ENCODE measurements around the gene OPCML. TPM values are rescaled to one million over a fixed set of nuclear protein-coding genes. Genes with fewer than 3 reads are reported as not detected.

OPCML gene
- total RNA-seq, 1 donor from 2014 or later = not detected

GRCh38 chr11:132957881-132958280 lies 574.4 kb downstream of the OPCML start:
- H3K4me3 Mint-ChIP-seq = no peak overlapping the region
- no peak overlapping the region for H3K27ac Mint-ChIP-seq
- H3K9me3 Mint-ChIP-seq = no peaks in the 10 kb centered on the region
- ATAC-seq (ENCODE audit: low read depth) (no peak), DNase-seq (no peak)
- intact Hi-C loops (cut with micrococcal nuclease) = no loop called here
- POLR2A ChIA-PET = no interaction called here
- CTCF ChIA-PET = no interaction called here
- no peaks in the 10 kb centered on the region for H3K27me3 Mint-ChIP-seq
- TF ChIP-seq, protein P1, sequence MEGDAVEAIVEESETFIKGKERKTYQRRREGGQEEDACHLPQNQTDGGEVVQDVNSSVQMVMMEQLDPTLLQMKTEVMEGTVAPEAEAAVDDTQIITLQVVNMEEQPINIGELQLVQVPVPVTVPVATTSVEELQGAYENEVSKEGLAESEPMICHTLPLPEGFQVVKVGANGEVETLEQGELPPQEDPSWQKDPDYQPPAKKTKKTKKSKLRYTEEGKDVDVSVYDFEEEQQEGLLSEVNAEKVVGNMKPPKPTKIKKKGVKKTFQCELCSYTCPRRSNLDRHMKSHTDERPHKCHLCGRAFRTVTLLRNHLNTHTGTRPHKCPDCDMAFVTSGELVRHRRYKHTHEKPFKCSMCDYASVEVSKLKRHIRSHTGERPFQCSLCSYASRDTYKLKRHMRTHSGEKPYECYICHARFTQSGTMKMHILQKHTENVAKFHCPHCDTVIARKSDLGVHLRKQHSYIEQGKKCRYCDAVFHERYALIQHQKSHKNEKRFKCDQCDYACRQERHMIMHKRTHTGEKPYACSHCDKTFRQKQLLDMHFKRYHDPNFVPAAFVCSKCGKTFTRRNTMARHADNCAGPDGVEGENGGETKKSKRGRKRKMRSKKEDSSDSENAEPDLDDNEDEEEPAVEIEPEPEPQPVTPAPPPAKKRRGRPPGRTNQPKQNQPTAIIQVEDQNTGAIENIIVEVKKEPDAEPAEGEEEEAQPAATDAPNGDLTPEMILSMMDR (IDR thresholded peaks at IDR 0.05) = no peak
- H3K4me1 Mint-ChIP-seq = no peaks in the 10 kb centered on the region
- no peaks in the 10 kb centered on the region for H3K36me3 Mint-ChIP-seq (ENCODE audit: low read depth)

DNA sequence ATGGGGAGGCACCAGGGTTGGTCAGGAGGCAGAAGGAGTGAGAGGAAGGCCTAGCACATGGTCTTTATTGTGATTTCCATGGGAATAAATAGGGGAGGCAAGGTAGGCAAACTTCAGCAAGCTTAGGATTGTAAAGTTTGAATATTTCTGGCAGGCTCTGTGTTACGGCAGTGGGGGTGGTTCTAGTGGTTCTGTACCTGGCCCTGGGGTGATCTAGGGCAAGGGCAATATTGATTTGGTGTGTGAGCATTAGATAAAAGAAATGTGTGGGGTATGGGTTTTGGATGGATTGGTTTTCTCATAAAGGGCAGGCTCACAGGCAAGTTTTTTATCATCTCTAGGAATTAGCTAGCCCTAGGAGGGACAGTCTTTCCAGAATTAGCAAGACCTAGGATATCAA lies 584.0 kb downstream of the OPCML start:
- TF ChIP-seq, protein P1 (IDR thresholded peaks at IDR 0.05) = no peak
- H3K4me3 Mint-ChIP-seq = no peak overlapping the region
- ATAC-seq (ENCODE audit: low read depth) = no peak
- H3K36me3 Mint-ChIP-seq (ENCODE audit: low read depth) = no peaks in the 10 kb centered on the region
- ChIA-PET POLR2A (no interaction called here), CTCF (no interaction called here)
- H3K27me3 Mint-ChIP-seq = peaks cover 14% of the 10 kb centered on the region
- no peaks in the 10 kb centered on the region for H3K4me1 Mint-ChIP-seq
- DNase-seq = no peak
- no peak overlapping the region for H3K27ac Mint-ChIP-seq
- intact Hi-C loops (cut with micrococcal nuclease) = no loop called here
- no peaks in the 10 kb centered on the region for H3K9me3 Mint-ChIP-seq

GRCh38 chr11:132944569-132944944 lies 587.7 kb downstream of the OPCML start:
- CTCF ChIA-PET = no interaction called here

DNA sequence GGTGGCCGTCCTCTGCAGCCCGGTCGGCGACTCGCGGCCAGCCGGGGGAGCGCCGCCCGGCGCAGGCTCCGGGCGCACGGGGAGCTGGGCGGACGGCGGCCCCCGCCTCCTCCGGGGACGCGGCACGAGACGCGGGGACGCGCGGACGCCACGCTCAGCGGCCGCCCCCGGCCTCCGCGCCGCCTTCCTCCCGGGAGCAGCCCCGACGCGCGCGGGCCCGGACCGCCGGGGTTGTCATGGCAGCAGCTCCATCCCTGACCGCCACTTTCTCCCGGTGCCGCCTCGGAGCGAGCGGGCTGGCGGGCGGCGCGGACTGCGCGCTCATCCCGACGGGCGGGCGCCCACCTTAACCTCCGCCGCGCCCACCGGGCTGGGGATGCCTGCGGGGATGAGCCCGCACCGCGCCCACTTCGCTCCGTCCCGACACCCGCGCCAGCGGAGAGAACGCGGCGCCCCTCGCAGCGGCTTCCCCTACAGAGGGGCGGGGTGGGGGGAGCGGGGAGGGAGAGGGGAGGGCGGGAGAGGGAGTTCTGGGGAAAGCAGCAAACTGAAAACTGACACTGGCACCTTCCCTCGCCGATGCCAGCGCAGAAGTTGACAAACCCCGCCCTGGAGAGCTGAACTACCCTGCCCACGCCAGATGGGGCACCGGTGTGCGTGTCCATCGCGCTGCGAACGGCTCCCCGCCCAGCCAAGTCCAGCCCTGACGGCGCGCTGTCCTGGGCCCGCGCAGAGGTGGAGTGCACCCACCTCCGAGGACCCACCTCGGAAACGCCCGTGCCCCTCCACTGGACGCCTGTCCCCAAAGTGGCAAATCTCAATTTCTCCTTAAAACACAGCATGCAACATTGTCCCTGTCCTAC lies 588.4 kb downstream of the OPCML start:
- ATAC-seq (ENCODE audit: low read depth) = no peak

More at GRCh38 chr11:132944569-132944944, 587.7 kb downstream of the OPCML start:
- DNase-seq (no peak), ATAC-seq (ENCODE audit: low read depth) (no peak)
- no peak overlapping the region for H3K27ac Mint-ChIP-seq
- H3K9me3 Mint-ChIP-seq = no peaks in the 10 kb centered on the region
- H3K27me3 Mint-ChIP-seq = peaks cover 27% of the 10 kb centered on the region
- intact Hi-C loops (cut with micrococcal nuclease) = no loop called here
- no peaks in the 10 kb centered on the region for H3K36me3 Mint-ChIP-seq (ENCODE audit: low read depth)
- POLR2A ChIA-PET = no interaction called here
- no peak overlapping the region for H3K4me3 Mint-ChIP-seq
- no peaks in the 10 kb centered on the region for H3K4me1 Mint-ChIP-seq
- TF ChIP-seq, protein P1 (IDR thresholded peaks at IDR 0.05) = no peak

DNA sequence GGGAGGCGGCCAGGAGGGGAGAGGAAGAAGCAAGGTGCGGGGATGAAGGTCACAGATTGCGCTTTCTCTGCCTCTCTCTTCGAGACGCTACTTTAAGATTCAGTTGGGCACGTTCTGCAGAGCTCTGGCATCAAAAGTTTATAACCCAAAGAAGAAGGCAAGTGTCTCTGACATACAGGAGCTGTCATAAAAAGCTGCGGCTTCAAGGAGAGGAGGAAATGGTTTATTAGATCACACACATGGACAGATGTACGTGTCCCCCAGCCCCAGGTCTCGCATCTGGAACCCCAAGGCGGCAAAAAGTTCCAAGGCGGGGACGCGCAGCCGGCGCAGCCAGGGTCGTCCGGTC lies 589.0 kb downstream of the OPCML start:
- ChIA-PET POLR2A (no interaction called here), CTCF (no interaction called here)
- no peak overlapping the region for H3K4me3 Mint-ChIP-seq
- intact Hi-C loops (cut with micrococcal nuclease) = no loop called here
- no peaks in the 10 kb centered on the region for H3K4me1 Mint-ChIP-seq
- DNase-seq = no peak
- TF ChIP-seq, protein P1 (IDR thresholded peaks at IDR 0.05) = no peak
- H3K36me3 Mint-ChIP-seq (ENCODE audit: low read depth) = no peaks in the 10 kb centered on the region
- no peak overlapping the region for H3K27ac Mint-ChIP-seq
- no peaks in the 10 kb centered on the region for H3K9me3 Mint-ChIP-seq
- H3K27me3 Mint-ChIP-seq = peaks cover 27% of the 10 kb centered on the region
- no peak for ATAC-seq (ENCODE audit: low read depth)

More for the DNA sequence above, 588.4 kb downstream of the OPCML start:
- no peaks in the 10 kb centered on the region for H3K9me3 Mint-ChIP-seq
- no peak overlapping the region for H3K4me3 Mint-ChIP-seq
- H3K4me1 Mint-ChIP-seq = no peaks in the 10 kb centered on the region
- H3K27me3 Mint-ChIP-seq = peaks cover 27% of the 10 kb centered on the region
- CTCF ChIA-PET = no interaction called here
- no peaks in the 10 kb centered on the region for H3K36me3 Mint-ChIP-seq (ENCODE audit: low read depth)
- intact Hi-C loops (cut with micrococcal nuclease) = no loop called here
- no peak for DNase-seq
- POLR2A ChIA-PET = no interaction called here
- no peak overlapping the region for H3K27ac Mint-ChIP-seq
- TF ChIP-seq, protein P1 (IDR thresholded peaks at IDR 0.05) = no peak

Measured in activated B cell treated with CpG ODN at 0.5 μM for 24 hours (primary cell).